H9 (cell line): ENCODE measurements around the gene PCGF2. TPM values are rescaled to one million over a fixed set of nuclear protein-coding genes. Genes with fewer than 3 reads are reported as not detected.

Experiments used
- DNase-seq: peaks from one replicate; pipeline ENCODE4 v3.0.0-alpha.2; 2017
- H2AFZ ChIP-seq: one replicate; pipeline ENCODE4 v1.6.1; 2013; ENCODE audit warnings: mild to moderate bottlenecking, low read length, control low read depth, moderate library complexity
- H2AK5ac ChIP-seq: 2 replicates; pipeline ENCODE4 v1.6.1; 2013; ENCODE audit warnings: low read length, control low read depth, mixed read lengths; ENCODE audit not compliant: insufficient read length
- H2BK120ac ChIP-seq: one replicate; pipeline ENCODE4 v1.6.1; 2013; ENCODE audit warnings: low read depth, mild to moderate bottlenecking, low read length, control low read depth, inconsistent platforms; ENCODE audit not compliant: poor library complexity, severe bottlenecking
- H2BK12ac ChIP-seq: 2 replicates; pipeline ENCODE4 v1.6.1; 2013; ENCODE audit warnings: low read length, control low read depth, mixed read lengths, low read depth; ENCODE audit not compliant: insufficient read length
- H2BK15ac ChIP-seq: 2 replicates; pipeline ENCODE4 v1.6.1; 2013; ENCODE audit warnings: low read depth, low read length, control low read depth
- H2BK20ac ChIP-seq: one replicate; pipeline ENCODE4 v1.6.1; 2013; ENCODE audit warnings: low read depth, mild to moderate bottlenecking, low read length, control low read depth, inconsistent platforms; ENCODE audit not compliant: poor library complexity, severe bottlenecking
- H2BK5ac ChIP-seq: 2 replicates; pipeline ENCODE4 v1.6.1; 2013; ENCODE audit warnings: low read length, control low read depth, mixed read lengths; ENCODE audit not compliant: insufficient read length
- H3K14ac ChIP-seq: 2 replicates; pipeline ENCODE4 v1.6.1; 2013; ENCODE audit warnings: low read length, control low read depth; ENCODE audit not compliant: insufficient read depth
- H3K18ac ChIP-seq: 2 replicates; pipeline ENCODE4 v1.6.1; 2013; ENCODE audit warnings: low read depth, mild to moderate bottlenecking, mixed read lengths, low read length, control low read depth; ENCODE audit not compliant: insufficient read length
- H3K23ac ChIP-seq: 2 replicates; pipeline ENCODE4 v1.6.1; 2013; ENCODE audit warnings: low read length, control low read depth, mixed read lengths, low read depth; ENCODE audit not compliant: insufficient read length
- H3K23me2 ChIP-seq: 2 replicates; pipeline ENCODE4 v1.6.1; 2013; ENCODE audit warnings: low read depth, mild to moderate bottlenecking, mixed read lengths, low read length, control low read depth; ENCODE audit not compliant: insufficient read length, poor library complexity, severe bottlenecking
- H3K27ac ChIP-seq: 2 replicates; pipeline ENCODE4 v1.5.1; 2013; ENCODE audit warnings: low read length, control low read depth, mixed read lengths, low read depth; ENCODE audit not compliant: insufficient read length
- H3K27me3 ChIP-seq: 2 replicates; pipeline ENCODE4 v1.6.1; 2013; ENCODE audit warnings: low read length, control low read depth, inconsistent platforms; ENCODE audit not compliant: insufficient read depth
- H3K4ac ChIP-seq: 2 replicates; pipeline ENCODE4 v1.6.1; 2013; ENCODE audit warnings: low read depth, mild to moderate bottlenecking, control low read depth, inconsistent platforms, low read length, moderate library complexity
- H3K4me1 ChIP-seq: 2 replicates; pipeline ENCODE4 v1.6.1; 2013; ENCODE audit warnings: low read length, control low read depth, inconsistent platforms; ENCODE audit not compliant: insufficient read depth
- H3K4me2 ChIP-seq: 2 replicates; pipeline ENCODE4 v1.6.1; 2013; ENCODE audit warnings: low read length, control low read depth, mixed read lengths; ENCODE audit not compliant: insufficient read length, insufficient read depth
- H3K56ac ChIP-seq: 2 replicates; pipeline ENCODE4 v1.6.1; 2013; ENCODE audit warnings: low read depth, mild to moderate bottlenecking, mixed read lengths, low read length, control low read depth; ENCODE audit not compliant: insufficient read length
- H3K79me1 ChIP-seq: 2 replicates; pipeline ENCODE4 v1.6.1; 2013; ENCODE audit warnings: low read depth, mild to moderate bottlenecking, moderate library complexity, low read length, control low read depth, inconsistent platforms; ENCODE audit not compliant: insufficient read depth, poor library complexity, severe bottlenecking
- H3K79me2 ChIP-seq: 2 replicates; pipeline ENCODE4 v1.6.1; 2013; ENCODE audit warnings: low read length, control low read depth, inconsistent platforms; ENCODE audit not compliant: insufficient read depth
- H3K9ac ChIP-seq: 2 replicates; pipeline ENCODE4 v1.6.1; 2013; ENCODE audit warnings: low read length, control low read depth, mixed read lengths; ENCODE audit not compliant: insufficient read length; ENCODE audit errors: extremely low read depth
- H3K9me3 ChIP-seq: one replicate; pipeline ENCODE4 v1.6.1; 2013; ENCODE audit warnings: low read depth, low read length, inconsistent platforms; ENCODE audit not compliant: control insufficient read depth
- H3T11ph ChIP-seq: one replicate; pipeline ENCODE4 v1.6.1; 2013; ENCODE audit warnings: mild to moderate bottlenecking, low read length, control low read depth, inconsistent platforms
- H4K20me1 ChIP-seq: one replicate; pipeline ENCODE4 v1.6.1; 2013; ENCODE audit not compliant: control insufficient read depth, insufficient read length, insufficient read depth
- H4K5ac ChIP-seq: 2 replicates; pipeline ENCODE4 v1.6.1; 2013; ENCODE audit warnings: low read depth, mild to moderate bottlenecking, mixed read lengths, low read length, control low read depth; ENCODE audit not compliant: insufficient read length
- H4K8ac ChIP-seq: replicated peaks from 2 replicates; pipeline ENCODE4 v1.6.1; 2013; ENCODE audit warnings: low read length, control low read depth, mixed read lengths, low read depth; ENCODE audit not compliant: insufficient read length
- H4K91ac ChIP-seq: 2 replicates; pipeline ENCODE4 v1.6.1; 2013; ENCODE audit warnings: low read depth, mild to moderate bottlenecking, moderate library complexity, mixed read lengths, low read length, control low read depth; ENCODE audit not compliant: insufficient read length
- H3K27ac Mint-ChIP-seq, 3 experiments: 2 replicates in 2 of 3; 3 replicates in 1 of 3; pipeline ENCODE4 v1.8.0; 2020 to 2021; ENCODE audit warnings: mixed read lengths in 3 of 3, mild to moderate bottlenecking in 1 of 3, moderate library complexity in 1 of 3
- H3K27me3 Mint-ChIP-seq: 2 replicates; pipeline ENCODE4 v1.8.0; 2021; ENCODE audit warnings: low read depth, mild to moderate bottlenecking, moderate library complexity, mixed read lengths
- H3K36me3 Mint-ChIP-seq, 3 experiments: 2 replicates in 2 of 3; 3 replicates in 1 of 3; pipeline ENCODE4 v1.8.0; 2020 to 2021; ENCODE audit warnings: low read depth in 3 of 3, mixed read lengths in 3 of 3; ENCODE audit not compliant: insufficient read depth in 1 of 3
- H3K4me1 Mint-ChIP-seq, 2 experiments: 2 replicates each; pipeline ENCODE4 v1.8.0; 2020; ENCODE audit warnings: mixed read lengths in 2 of 2
- H3K4me3 Mint-ChIP-seq, 2 experiments: 2 replicates in 1 of 2; 3 replicates in 1 of 2; pipeline ENCODE4 v1.8.0; 2020 to 2021; ENCODE audit warnings: mild to moderate bottlenecking in 2 of 2, mixed read lengths in 2 of 2, moderate library complexity in 1 of 2
- H3K9me3 Mint-ChIP-seq, 2 experiments: 2 replicates in 1 of 2; 3 replicates in 1 of 2; pipeline ENCODE4 v1.8.0; 2020; ENCODE audit warnings: mild to moderate bottlenecking in 2 of 2, mixed read lengths in 2 of 2, moderate library complexity in 1 of 2
- WGBS: extraction: QIAGEN DNeasy Blood & Tissue Kit; methylation state at CpG from one replicate; pipeline ENCODE4 v1.1.7; 2013; ENCODE audit warnings: missing lambda C conversion rate, low lambda C conversion rate, mixed read lengths; ENCODE audit not compliant: insufficient read length; ENCODE audit errors: extremely low coverage; 5-methylcytosine and 5-hydroxymethylcytosine counted together
- total RNA-seq: library from RNA; stranded (reverse); gene quantifications from 2 replicates; pipeline ENCODE4 v1.2.1, GENCODE V29; 2021
- TF ChIP-seq, protein P1 (sequence below): fragments of 200-600 bp; sonication (generic); conservative IDR thresholded peaks from 3 replicates; pipeline ENCODE4 v1.8.0; 2021; ENCODE audit warnings: antibody characterized with exemption, mild to moderate bottlenecking

The PCGF2 gene
- total RNA-seq, 1 experiment from 2014 or later, result 106 TPM

DNA sequence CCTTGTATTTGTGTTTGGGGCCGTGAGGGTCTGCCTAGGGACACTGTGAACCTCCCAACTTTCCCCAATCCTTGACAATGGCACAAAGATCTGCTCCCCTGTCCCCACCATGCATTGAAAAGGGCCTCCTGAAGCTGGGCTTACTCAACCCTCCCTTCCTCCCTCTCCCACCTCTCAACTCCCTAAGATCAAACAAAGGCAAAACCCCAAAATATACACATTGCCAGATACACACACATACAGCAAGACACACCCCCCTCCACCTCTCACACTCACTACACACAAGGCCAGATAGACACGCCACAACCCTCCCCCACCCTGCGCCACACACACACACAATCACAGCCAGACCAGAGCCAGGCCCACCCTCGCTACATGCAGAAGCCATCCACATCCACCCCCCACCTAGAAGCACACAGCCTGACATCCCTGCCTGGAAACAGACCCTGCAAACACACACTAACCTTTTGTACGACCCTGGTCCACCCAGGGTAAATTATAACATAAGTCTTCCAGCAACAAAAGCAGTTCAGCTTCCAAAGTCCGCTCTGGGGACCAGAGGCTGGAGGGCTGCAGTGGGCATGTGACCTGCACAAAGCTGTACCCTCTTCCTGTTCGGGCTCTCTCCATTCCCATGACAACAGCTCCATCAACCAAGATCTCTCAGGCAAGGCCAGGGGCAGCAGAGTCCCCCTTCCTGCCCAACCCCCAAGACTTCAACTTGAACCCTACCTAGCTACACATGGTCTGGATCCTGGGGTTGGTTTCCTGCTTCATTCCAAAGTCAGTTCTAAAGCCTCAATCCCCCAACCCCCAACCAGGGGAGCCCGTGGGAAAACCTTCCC lies 1.9 kb downstream of the PCGF2 start:
- Histone ChIP-seq H3K14ac (no peak overlapping the region), H4K8ac (no peak overlapping the region), H2BK12ac (no peak overlapping the region), H3K27me3 (no peaks in the 10 kb centered on the region), H3K79me1 (peaks cover 5% of the 10 kb centered on the region), H2BK20ac (no peak overlapping the region), H3K79me2 (peaks cover 53% of the 10 kb centered on the region), H2AFZ (no peak overlapping the region), H3K4ac (no peak overlapping the region), H3K23me2 (peaks cover 42% of the 10 kb centered on the region), H3K4me2 (peak overlapping the region; percentile 70), H2BK120ac (no peak overlapping the region), H4K91ac (no peak overlapping the region), H4K5ac (no peak overlapping the region), H3K27ac (no peak overlapping the region), H3K4me1 (peaks cover 5% of the 10 kb centered on the region; the same call in 1 of the 2 replicates), H2BK15ac (no peak overlapping the region), H4K20me1 (no peaks in the 10 kb centered on the region), H3T11ph (no peak overlapping the region), H3K18ac (no peak overlapping the region), H3K56ac (no peak overlapping the region), H3K9ac (no peak overlapping the region), H2BK5ac (no peak overlapping the region), H3K23ac (no peak overlapping the region), H2AK5ac (no peak overlapping the region), H3K9me3 (no peaks in the 10 kb centered on the region)
- no CpG with 5 or more reads among the region's 8 CpGs for WGBS
- Mint-ChIP-seq H3K36me3 (peaks cover 0 to 18% (median 14%) of the 10 kb centered on the region in 3 experiments; a peak in 6 of 7 replicates), H3K4me1 (peaks cover 56 to 64% of the 10 kb centered on the region in 2 experiments), H3K9me3 (no peaks in the 10 kb centered on the region; a peak in 1 of 5 replicates), H3K27ac (peak overlapping the region; percentile 4 to 82 (median 81); a peak in 4 of 7 replicates), H3K4me3 (peak overlapping the region; percentile 97), H3K27me3 (peaks cover 11% of the 10 kb centered on the region)
- TF ChIP-seq, protein P1, sequence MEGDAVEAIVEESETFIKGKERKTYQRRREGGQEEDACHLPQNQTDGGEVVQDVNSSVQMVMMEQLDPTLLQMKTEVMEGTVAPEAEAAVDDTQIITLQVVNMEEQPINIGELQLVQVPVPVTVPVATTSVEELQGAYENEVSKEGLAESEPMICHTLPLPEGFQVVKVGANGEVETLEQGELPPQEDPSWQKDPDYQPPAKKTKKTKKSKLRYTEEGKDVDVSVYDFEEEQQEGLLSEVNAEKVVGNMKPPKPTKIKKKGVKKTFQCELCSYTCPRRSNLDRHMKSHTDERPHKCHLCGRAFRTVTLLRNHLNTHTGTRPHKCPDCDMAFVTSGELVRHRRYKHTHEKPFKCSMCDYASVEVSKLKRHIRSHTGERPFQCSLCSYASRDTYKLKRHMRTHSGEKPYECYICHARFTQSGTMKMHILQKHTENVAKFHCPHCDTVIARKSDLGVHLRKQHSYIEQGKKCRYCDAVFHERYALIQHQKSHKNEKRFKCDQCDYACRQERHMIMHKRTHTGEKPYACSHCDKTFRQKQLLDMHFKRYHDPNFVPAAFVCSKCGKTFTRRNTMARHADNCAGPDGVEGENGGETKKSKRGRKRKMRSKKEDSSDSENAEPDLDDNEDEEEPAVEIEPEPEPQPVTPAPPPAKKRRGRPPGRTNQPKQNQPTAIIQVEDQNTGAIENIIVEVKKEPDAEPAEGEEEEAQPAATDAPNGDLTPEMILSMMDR, result no peak
- no peak for DNase-seq
